HepG2 (cell line): ENCODE measurements around the gene GNL1. TPM values are rescaled to one million over a fixed set of nuclear protein-coding genes. Genes with fewer than 3 reads are reported as not detected.

Experiments used
- MED8 ChIP-seq: sonication (generic); formaldehyde crosslinking; IDR thresholded peaks from 2 replicates; pipeline ENCODE4 v1.8.1; 2023; ENCODE audit warnings: mild to moderate bottlenecking, missing genetic modification reagents; ENCODE audit not compliant: insufficient replicate concordance
- NBN ChIP-seq: fragments of 450-650 bp; conservative IDR thresholded peaks from 2 replicates; pipeline ENCODE4 v1.6.1; 2017
- POGZ ChIP-seq: sonication (generic); formaldehyde crosslinking; IDR thresholded peaks from 2 replicates; pipeline ENCODE4 v1.4.0; 2020; ENCODE audit warnings: mild to moderate bottlenecking, missing genetic modification reagents
- RAD51 ChIP-seq: fragments of 450-650 bp; IDR thresholded peaks from 2 replicates; pipeline ENCODE4 v1.6.1; 2016; ENCODE audit warnings: borderline replicate concordance
- RXRA ChIP-seq: sonication (generic); formaldehyde crosslinking; IDR thresholded peaks from 2 replicates; pipeline ENCODE4 v1.5.1; 2020; ENCODE audit warnings: missing genetic modification reagents
- SMARCC2 ChIP-seq: fragments of 450-650 bp; IDR thresholded peaks from 2 replicates; pipeline ENCODE4 v1.6.1; 2017; ENCODE audit warnings: antibody characterized with exemption, mild to moderate bottlenecking
- ZBTB10 ChIP-seq: sonication (generic); formaldehyde crosslinking; IDR thresholded peaks from 2 replicates; pipeline ENCODE4 v1.4.0; 2020; ENCODE audit warnings: missing genetic modification reagents, borderline replicate concordance
- ZBTB4 ChIP-seq: sonication (generic); formaldehyde crosslinking; IDR thresholded peaks from 2 replicates; pipeline ENCODE4 v1.4.0; 2020; ENCODE audit warnings: missing genetic modification reagents, mild to moderate bottlenecking, borderline replicate concordance
- ZFP62 ChIP-seq: sonication (generic); formaldehyde crosslinking; IDR thresholded peaks from 2 replicates; pipeline ENCODE4 v1.4.0; 2020; ENCODE audit warnings: missing genetic modification reagents
- ZFP90 ChIP-seq: sonication (generic); formaldehyde crosslinking; IDR thresholded peaks from 2 replicates; pipeline ENCODE4 v1.8.0; 2022; ENCODE audit warnings: missing genetic modification reagents, mild to moderate bottlenecking, inconsistent platforms, borderline replicate concordance
- ZNF101 ChIP-seq: sonication (generic); formaldehyde crosslinking; IDR thresholded peaks from 2 replicates; pipeline ENCODE4 v1.4.0; 2020; ENCODE audit warnings: mild to moderate bottlenecking, low read depth, missing genetic modification reagents, borderline replicate concordance
- ZNF331 ChIP-seq: sonication (generic); formaldehyde crosslinking; IDR thresholded peaks from 2 replicates; pipeline ENCODE4 v1.4.0; 2020; ENCODE audit warnings: missing genetic modification reagents
- ZNF432 ChIP-seq: sonication (generic); formaldehyde crosslinking; IDR thresholded peaks from 2 replicates; pipeline ENCODE4 v1.5.0; 2020; ENCODE audit warnings: missing genetic modification reagents, mild to moderate bottlenecking, borderline replicate concordance
- ZNF441 ChIP-seq: sonication (generic); formaldehyde crosslinking; IDR thresholded peaks from 2 replicates; pipeline ENCODE4 v1.7.0; 2021; ENCODE audit warnings: missing genetic modification reagents, borderline replicate concordance
- ZNF468 ChIP-seq: sonication (generic); formaldehyde crosslinking; IDR thresholded peaks from 2 replicates; pipeline ENCODE4 v1.8.0; 2022; ENCODE audit warnings: mild to moderate bottlenecking, moderate library complexity, missing genetic modification reagents
- ZNF556 ChIP-seq: sonication (generic); formaldehyde crosslinking; IDR thresholded peaks from 2 replicates; pipeline ENCODE4 v1.4.0; 2020; ENCODE audit warnings: mild to moderate bottlenecking, missing genetic modification reagents, borderline replicate concordance
- ZNF577 ChIP-seq: sonication (generic); formaldehyde crosslinking; IDR thresholded peaks from 2 replicates; pipeline ENCODE4 v1.4.0; 2020; ENCODE audit warnings: mild to moderate bottlenecking, low read depth, missing genetic modification reagents, borderline replicate concordance
- polyA plus RNA-seq, 8 experiments: library from polyadenylated mRNA; depleted of rRNA in 3 of 8; stranded (reverse) in 7 of 8; unstranded in 1 of 8; fragments of >200 nt; fragmentation: Illumina TruSeq in 4 of 8; extraction: Trizol in 4 of 8; gene quantifications; 2 replicates each; pipeline versions ENCODE4 v1.2.1 to v1.2.3, GENCODE V29; 2011 to 2016; ENCODE audit warnings: low read depth in 4 of 8, missing spikeins in 1 of 8, mixed read lengths in 1 of 8; ENCODE audit not compliant: insufficient read depth in 1 of 8
- total RNA-seq, 5 experiments: library from RNA; depleted of rRNA; stranded (reverse); fragments of >200 nt; fragmentation: Illumina TruSeq; extraction: Trizol; gene quantifications; 2 replicates each; pipeline ENCODE4 v1.2.3, GENCODE V29; 2016; ENCODE audit warnings: low read depth in 1 of 5
- TF ChIP-seq, protein P1 (sequence below): IDR thresholded peaks from 2 replicates; pipeline ENCODE4 v1.6.1; 2012; ENCODE audit warnings: low read depth, low read length, improper control_type of control experiment
- TF ChIP-seq, protein P2 (sequence below): IDR thresholded peaks from 2 replicates; pipeline ENCODE4 v1.6.1; 2016; ENCODE audit warnings: missing genetic modification reagents, missing compliant biosample characterization
- TF ChIP-seq, protein P3 (sequence below): sonication (generic); formaldehyde crosslinking; IDR thresholded peaks from 2 replicates; pipeline ENCODE4 v1.4.0; 2020; ENCODE audit warnings: mild to moderate bottlenecking, low read depth, missing genetic modification reagents

The GNL1 gene
- total and polyA plus RNA-seq, 2 of the 13 experiments (the other 11 are each of a cell fraction or from before 2014, with no cell fraction given), result 35.0 to 55.6 TPM

GRCh38 chr6:30556906-30557682 lies 805 bp upstream of the GNL1 start, which contains the start of gene PRR3 (continued):
- TF ChIP-seq, protein P1, sequence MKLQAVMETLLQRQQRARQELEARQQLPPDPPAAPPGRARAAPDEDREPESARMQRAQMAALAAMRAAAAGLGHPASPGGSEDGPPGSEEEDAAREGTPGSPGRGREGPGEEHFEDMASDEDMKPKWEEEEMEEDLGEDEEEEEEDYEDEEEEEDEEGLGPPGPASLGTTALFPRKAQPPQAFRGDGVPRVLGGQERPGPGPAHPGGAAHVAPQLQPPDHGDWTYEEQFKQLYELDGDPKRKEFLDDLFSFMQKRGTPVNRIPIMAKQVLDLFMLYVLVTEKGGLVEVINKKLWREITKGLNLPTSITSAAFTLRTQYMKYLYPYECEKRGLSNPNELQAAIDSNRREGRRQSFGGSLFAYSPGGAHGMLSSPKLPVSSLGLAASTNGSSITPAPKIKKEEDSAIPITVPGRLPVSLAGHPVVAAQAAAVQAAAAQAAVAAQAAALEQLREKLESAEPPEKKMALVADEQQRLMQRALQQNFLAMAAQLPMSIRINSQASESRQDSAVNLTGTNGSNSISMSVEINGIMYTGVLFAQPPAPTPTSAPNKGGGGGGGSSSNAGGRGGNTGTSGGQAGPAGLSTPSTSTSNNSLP, result no peak; the same call in 1 of the 2 replicates
- TF ChIP-seq ZNF331 (CRISPR knock-in tag) (peak; percentile 48; the same call in 1 of the 2 replicates), ZBTB4 (CRISPR knock-in tag) (peak; percentile 82; the same call in 1 of the 2 replicates), RXRA (CRISPR knock-in tag) (peak; percentile 94), ZNF441 (CRISPR knock-in tag) (peak; percentile 51; the same call in 1 of the 2 replicates), ZNF432 (no peak), ZNF556 (peak; percentile 96), ZNF468 (no peak), SMARCC2 (no peak), ZBTB10 (CRISPR knock-in tag) (no peak), MED8 (CRISPR knock-in tag) (peak; percentile 84), ZFP62 (CRISPR knock-in tag) (no peak), ZNF101 (CRISPR knock-in tag) (no peak), ZNF577 (peak; percentile 92), ZFP90 (CRISPR knock-in tag) (peak; percentile 61; the same call in 1 of the 2 replicates), NBN (no peak), POGZ (CRISPR knock-in tag) (0 out of 2 replicates have a peak, but pooled peaks have one; percentile 2), RAD51 (no peak)
- TF ChIP-seq, protein P2, sequence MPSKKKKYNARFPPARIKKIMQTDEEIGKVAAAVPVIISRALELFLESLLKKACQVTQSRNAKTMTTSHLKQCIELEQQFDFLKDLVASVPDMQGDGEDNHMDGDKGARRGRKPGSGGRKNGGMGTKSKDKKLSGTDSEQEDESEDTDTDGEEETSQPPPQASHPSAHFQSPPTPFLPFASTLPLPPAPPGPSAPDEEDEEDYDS (CRISPR knock-in tag), result peak; percentile 21; the same call in 1 of the 2 replicates
- TF ChIP-seq, protein P3, sequence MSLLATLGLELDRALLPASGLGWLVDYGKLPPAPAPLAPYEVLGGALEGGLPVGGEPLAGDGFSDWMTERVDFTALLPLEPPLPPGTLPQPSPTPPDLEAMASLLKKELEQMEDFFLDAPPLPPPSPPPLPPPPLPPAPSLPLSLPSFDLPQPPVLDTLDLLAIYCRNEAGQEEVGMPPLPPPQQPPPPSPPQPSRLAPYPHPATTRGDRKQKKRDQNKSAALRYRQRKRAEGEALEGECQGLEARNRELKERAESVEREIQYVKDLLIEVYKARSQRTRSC (CRISPR knock-in tag), result peak; percentile 96
